H1 (cell line): ENCODE data around the gene KDR. TPM values are rescaled to one million over a fixed set of nuclear protein-coding genes. Genes with fewer than 3 reads are reported as not detected.

Experiments
- polyA plus RNA-seq, 7 experiments: library from polyadenylated mRNA; depleted of rRNA in 3 of 7; stranded (reverse) in 5 of 7; unstranded in 2 of 7; fragments of >200 nt in 5 of 7; fragments of 200-250 nt in 2 of 7; gene quantifications; 1 replicate in 5 of 7; 2 replicates in 1 of 7; 4 replicates in 1 of 7; pipeline versions ENCODE4 v1.2.1 to v1.2.3, GENCODE V29; 2011 to 2013; ENCODE audit warnings: missing spikeins in 2 of 7, mixed read lengths in 2 of 7
- total RNA-seq: library from RNA; stranded (reverse); fragmentation: NEBNext Ultra II Directional; extraction: Animal tissue kit (Norgen Biotek cat#: 25700); gene quantifications from 2 replicates; pipeline ENCODE4 v1.2.1, GENCODE V29; 2021
- TF ChIP-seq, protein P1 (sequence below), 3 experiments: IDR thresholded peaks; 1 replicate in 2 of 3; 2 replicates in 1 of 3; pipeline versions ENCODE4 v1.5.1 to v1.6.1; 2011; ENCODE audit warnings: low read length in 3 of 3, mild to moderate bottlenecking in 3 of 3, inconsistent platforms in 2 of 3, low read depth in 1 of 3, moderate library complexity in 1 of 3; ENCODE audit not compliant: insufficient read depth in 1 of 3; ENCODE audit errors: control extremely low read depth in 1 of 3

KDR gene
- total and polyA plus RNA-seq, 2 of the 8 experiments (the other 6 are each of a cell fraction or from before 2014, with no cell fraction given) = 69.3 to 106 TPM

DNA sequence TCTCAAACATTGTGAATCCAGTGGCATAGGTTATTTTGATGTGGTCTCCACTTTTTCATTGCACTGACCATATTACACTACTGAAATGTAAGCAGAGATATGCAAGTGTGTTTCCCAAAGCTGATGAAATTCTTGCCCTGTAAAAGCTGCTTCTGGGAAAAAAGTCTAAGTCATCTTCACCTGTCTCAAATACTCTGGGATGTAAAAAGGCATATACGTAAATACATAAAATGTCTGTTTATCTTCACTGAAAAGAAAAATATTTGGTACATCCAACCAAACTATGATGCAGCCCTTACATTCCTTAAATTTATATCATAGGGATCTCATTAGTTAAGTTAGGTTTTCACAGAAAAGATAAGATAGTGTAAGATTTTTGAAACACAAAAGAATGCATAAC lies 7.9 kb downstream of the KDR start (continued):
- TF ChIP-seq, protein P1, sequence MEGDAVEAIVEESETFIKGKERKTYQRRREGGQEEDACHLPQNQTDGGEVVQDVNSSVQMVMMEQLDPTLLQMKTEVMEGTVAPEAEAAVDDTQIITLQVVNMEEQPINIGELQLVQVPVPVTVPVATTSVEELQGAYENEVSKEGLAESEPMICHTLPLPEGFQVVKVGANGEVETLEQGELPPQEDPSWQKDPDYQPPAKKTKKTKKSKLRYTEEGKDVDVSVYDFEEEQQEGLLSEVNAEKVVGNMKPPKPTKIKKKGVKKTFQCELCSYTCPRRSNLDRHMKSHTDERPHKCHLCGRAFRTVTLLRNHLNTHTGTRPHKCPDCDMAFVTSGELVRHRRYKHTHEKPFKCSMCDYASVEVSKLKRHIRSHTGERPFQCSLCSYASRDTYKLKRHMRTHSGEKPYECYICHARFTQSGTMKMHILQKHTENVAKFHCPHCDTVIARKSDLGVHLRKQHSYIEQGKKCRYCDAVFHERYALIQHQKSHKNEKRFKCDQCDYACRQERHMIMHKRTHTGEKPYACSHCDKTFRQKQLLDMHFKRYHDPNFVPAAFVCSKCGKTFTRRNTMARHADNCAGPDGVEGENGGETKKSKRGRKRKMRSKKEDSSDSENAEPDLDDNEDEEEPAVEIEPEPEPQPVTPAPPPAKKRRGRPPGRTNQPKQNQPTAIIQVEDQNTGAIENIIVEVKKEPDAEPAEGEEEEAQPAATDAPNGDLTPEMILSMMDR (IDR thresholded peaks at IDR 0.05; ENCODE audit: control extremely low read depth in 1 of 3, insufficient read depth in 1 of 3, low read depth in 1 of 3, low read length in 3 of 3) = no peak
